GM12874 (cell line): ENCODE results near the gene SLC39A13.

Source experiments
- CTCF ChIP-seq: IDR thresholded peaks from 2 replicates; pipeline ENCODE4 v1.5.1; 2011; ENCODE audit warnings: low read depth, mild to moderate bottlenecking, control low read depth, low read length, moderate library complexity; ENCODE audit not compliant: insufficient read depth

SLC39A13 gene

GRCh38 chr11:47406896-47407745 is 1.3 kb upstream of the SLC39A13 start:
- no peak for TF ChIP-seq CTCF

GRCh38 chr11:47408598-47409439 is 429 bp downstream of the SLC39A13 start:
- no peak for TF ChIP-seq CTCF

DNA sequence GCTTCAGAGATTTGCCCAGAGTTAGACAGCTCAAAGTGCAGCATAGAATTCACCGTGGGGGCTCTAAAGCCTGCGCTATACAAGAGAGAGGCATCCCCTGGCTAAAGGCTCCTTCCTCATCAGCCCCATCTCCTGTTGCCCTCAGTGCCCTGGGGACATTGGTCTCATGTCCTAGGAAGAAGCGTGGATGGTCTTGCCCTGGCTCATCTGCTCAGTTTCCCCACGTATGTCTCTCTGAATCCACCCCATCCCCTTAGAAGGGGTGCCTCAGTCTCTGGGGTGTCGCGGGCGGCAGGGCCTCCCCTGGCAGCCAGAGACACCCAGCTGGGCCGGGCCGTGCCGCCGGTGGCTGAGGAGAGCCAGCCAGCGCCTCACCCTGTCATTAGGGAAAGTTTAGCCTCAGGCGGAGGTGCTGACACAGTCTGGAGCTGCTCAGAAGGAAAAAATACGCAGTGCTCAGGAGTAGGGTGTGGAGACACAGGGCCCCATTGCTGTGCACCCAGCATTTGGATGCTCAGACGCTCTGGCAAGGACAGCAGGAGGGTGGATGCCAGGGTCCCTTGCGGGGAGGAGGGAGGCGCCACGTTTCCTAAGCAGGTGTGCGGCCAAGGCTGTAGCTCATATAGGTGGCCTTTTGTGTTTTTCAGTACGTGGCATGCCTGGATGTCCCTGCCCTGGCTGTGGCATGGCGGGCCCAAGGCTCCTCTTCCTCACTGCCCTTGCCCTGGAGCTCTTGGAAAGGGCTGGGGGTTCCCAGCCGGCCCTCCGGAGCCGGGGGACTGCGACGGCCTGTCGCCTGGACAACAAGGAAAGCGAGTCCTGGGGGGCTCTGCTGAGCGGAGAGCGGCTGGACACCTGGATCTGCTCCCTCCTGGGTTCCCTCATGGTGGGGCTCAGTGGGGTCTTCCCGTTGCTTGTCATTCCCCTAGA is 1.3 kb downstream of the SLC39A13 start:
- no peak for TF ChIP-seq CTCF

DNA sequence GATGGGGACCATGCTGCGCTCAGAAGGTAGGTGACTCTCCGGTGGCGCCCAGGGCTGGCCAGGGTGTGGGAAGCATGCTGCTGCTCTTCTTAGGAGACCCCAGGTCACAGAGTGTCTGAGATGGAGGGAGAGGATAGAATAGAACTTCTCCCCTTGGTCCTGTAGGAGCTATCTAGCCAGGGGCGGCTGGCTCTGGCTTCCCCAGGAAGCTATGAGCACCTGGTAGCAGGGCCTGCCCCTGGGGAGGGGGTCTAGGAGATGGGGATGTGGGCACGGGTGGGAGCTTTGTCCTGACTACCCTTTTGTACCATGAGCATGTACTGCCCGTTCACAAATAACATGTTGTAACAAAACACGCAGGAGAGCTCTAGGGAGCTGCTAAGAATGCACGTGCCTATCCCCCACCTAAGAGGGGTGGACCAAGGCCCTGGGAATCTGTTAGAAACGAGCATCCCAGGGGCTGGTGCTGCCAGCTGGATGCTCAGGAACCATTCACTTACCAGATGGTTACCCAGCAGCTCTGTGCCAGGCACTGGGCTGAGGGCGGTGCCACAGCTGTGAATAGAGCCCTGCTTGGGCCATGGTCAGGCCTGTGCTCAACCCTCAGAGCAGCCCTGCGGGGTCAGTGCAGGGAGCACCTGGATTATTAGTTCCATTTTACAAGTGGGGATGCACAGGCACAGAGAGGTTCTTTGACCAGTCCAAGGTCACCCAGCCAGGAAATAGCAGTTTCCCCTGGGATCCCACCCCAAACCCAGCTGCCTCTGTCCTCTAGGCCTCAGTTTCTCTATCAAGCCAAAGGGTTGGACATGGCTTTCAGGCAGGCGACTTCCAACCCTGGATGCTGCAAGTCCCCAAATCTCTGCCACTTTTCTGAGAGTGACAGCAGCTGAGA is 2.2 kb downstream of the SLC39A13 start:
- no peak for TF ChIP-seq CTCF

GRCh38 chr11:47411884-47412746 is 3.7 kb downstream of the SLC39A13 start:
- TF ChIP-seq CTCF: peak; percentile 98

GRCh38 chr11:47413351-47413750 is 5.0 kb downstream of the SLC39A13 start:
- no peak for TF ChIP-seq CTCF
